ENCODE data around the gene NACA.
"Not testable (repeated sequence)": the region's sequence is repeated elsewhere in the genome, so short reads cannot be mapped to it uniquely, and the experiment has no call there.

The NACA gene

DNA sequence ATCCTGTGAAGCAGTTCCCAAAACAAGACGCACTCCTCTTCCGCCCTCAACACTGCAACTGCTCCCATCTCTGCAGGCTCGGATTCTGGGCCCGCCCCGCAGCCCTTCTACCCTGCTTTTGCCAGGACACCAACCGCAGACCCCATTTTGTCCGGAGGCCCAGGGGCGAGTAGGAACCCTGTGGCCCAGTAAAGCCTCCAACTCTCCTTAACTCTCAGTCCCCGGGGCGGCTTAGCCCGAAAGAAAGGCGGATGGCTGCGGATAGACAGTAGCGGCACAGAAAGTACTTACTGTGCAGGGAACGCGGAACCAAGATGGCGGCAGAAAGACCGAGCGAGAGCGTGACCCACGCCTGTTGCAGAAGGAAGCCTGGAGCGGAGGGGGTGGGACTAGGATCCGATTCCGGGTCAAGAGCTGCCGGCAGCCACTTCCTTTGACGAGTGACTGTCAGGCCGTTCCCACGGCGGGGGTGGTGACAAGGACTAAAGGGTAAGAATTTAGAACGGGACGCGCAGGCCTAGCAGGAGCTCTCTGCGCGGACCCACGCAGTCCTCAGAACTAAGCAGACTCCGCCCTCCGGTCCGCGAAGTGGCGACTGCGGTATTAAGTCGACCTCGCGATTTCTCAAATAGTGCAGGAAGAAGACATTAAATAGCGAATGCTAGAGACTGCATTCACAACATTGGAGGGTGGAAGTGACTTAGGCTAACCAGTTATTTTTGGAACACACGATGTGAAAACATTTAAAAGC, at the start of gene NACA:
NACA (minus strand) TSS at position 328 of the 751 bp plus-strand sequence. CDS start 778 bp downstream, outside the sequence.
- Histone ChIP-seq H3K4me3 (ENCODE audit: low read length) (peak within 1 kb of the TSS; percentile 100), H3K36me3 (ENCODE audit: control insufficient read depth, insufficient read depth, low read length) (peaks cover under 1% of the 10 kb centered on the region), H3K9me3 (ENCODE audit: control insufficient read depth, low read length) (no peaks in the 10 kb centered on the region), H3K9ac (ENCODE audit: low read length) (peak within 1 kb of the TSS; percentile 100), H3K27me3 (ENCODE audit: control insufficient read depth, insufficient read depth, low read length) (no peaks in the 10 kb centered on the region), H3K4me1 (ENCODE audit: control insufficient read depth, insufficient read depth, low read length) (peaks cover 48% of the 10 kb centered on the region)

DNA sequence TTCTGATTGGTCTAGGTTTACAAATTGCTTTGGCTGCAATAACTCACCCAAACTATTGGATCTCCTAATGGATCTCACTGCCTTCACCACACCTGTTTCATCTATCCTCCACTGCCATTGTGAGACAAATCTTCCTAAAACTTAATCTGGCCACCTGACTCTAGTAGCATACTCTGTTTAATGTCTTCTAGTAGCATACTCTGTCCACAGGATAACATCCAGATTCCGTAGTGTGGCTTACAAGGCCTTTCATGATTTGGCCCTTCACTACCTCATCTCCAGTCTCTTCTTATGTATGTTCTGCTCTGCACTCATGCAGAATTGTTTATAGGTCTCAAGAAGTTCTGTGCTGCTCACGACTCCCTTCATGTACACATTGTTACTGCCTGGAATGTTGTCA, 48.0 kb upstream of the NACA start:
- Histone ChIP-seq H3K36me3 (ENCODE audit: control insufficient read depth, insufficient read depth, low read length) (no peaks in the 10 kb centered on the region), H3K27me3 (ENCODE audit: control insufficient read depth, insufficient read depth, low read length) (no peaks in the 10 kb centered on the region), H3K9ac (ENCODE audit: low read length) (no peak overlapping the region), H3K4me1 (ENCODE audit: control insufficient read depth, insufficient read depth, low read length) (no peaks in the 10 kb centered on the region), H3K9me3 (ENCODE audit: control insufficient read depth, low read length) (no peaks in the 10 kb centered on the region), H3K4me3 (ENCODE audit: low read length) (no peak overlapping the region)

- Histone ChIP-seq H3K9me3 (ENCODE audit: control insufficient read depth, low read length) (no peaks in the 10 kb centered on the region), H3K27me3 (ENCODE audit: control insufficient read depth, insufficient read depth, low read length) (no peaks in the 10 kb centered on the region), H3K36me3 (ENCODE audit: control insufficient read depth, insufficient read depth, low read length) (no peaks in the 10 kb centered on the region), H3K4me3 (ENCODE audit: low read length) (no peak overlapping the region), H3K4me1 (ENCODE audit: control insufficient read depth, insufficient read depth, low read length) (no peaks in the 10 kb centered on the region), H3K9ac (ENCODE audit: low read length) (no peak overlapping the region)
Measured at GRCh38 chr12:56772625-56773024, 47.5 kb upstream of the NACA start.

DNA sequence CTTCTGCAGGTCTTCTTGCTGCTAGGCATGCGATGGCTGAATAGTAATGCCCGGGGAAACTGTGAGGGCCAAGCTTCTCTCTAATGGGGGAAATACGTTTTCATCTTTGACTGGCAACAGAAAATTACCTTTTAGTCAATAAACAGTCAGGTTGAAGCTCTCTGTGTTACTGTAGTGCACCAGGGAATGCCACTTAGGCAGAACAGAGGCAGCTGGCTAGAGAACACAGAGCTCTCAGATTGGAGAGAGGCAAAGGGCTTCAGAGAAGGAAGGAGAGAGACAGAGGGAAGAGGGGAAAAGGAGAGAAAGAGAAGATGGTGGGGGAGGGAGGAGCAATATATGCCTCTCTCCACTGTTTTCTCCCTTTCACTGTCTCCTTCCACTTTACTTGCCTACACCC, 44.8 kb upstream of the NACA start:
- Histone ChIP-seq H3K27me3 (ENCODE audit: control insufficient read depth, insufficient read depth, low read length) (no peaks in the 10 kb centered on the region), H3K36me3 (ENCODE audit: control insufficient read depth, insufficient read depth, low read length) (no peaks in the 10 kb centered on the region), H3K4me1 (ENCODE audit: control insufficient read depth, insufficient read depth, low read length) (no peaks in the 10 kb centered on the region)

DNA sequence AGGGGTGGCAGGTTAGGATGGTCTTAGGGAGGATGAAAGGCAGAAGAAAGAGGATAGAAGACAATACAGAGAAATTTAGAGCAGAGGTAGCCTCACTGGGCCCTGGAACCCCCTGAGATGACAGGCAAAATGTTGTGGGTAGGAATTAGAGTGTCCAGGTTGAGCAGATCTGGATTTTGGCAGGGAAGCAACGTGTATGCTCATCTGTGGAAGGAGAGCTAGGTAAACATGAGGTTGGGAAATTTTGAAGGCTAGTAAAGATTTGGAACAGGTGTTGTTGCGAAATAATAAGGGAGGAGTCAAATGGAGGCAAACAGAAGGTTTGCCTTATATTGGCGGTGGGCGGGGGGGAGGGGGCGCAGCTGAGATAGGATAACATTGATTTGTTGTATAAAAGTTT, 43.3 kb upstream of the NACA start:
- Histone ChIP-seq H3K4me1 (ENCODE audit: control insufficient read depth, insufficient read depth, low read length) (no peaks in the 10 kb centered on the region), H3K4me3 (ENCODE audit: low read length) (no peak overlapping the region), H3K9ac (ENCODE audit: low read length) (no peak overlapping the region), H3K27me3 (ENCODE audit: control insufficient read depth, insufficient read depth, low read length) (no peaks in the 10 kb centered on the region), H3K36me3 (ENCODE audit: control insufficient read depth, insufficient read depth, low read length) (no peaks in the 10 kb centered on the region), H3K9me3 (ENCODE audit: control insufficient read depth, low read length) (no peaks in the 10 kb centered on the region)

More for the DNA sequence above, 44.8 kb upstream of the NACA start:
- H3K9ac ChIP-seq (ENCODE audit: low read length) = no peak overlapping the region
- H3K4me3 ChIP-seq (ENCODE audit: low read length) = no peak overlapping the region
- H3K9me3 ChIP-seq (ENCODE audit: control insufficient read depth, low read length) = no peaks in the 10 kb centered on the region

- H3K9me3 ChIP-seq (ENCODE audit: control insufficient read depth, low read length) = no peaks in the 10 kb centered on the region
- H3K4me1 ChIP-seq (ENCODE audit: control insufficient read depth, insufficient read depth, low read length) = no peaks in the 10 kb centered on the region
- no peak overlapping the region for H3K9ac ChIP-seq (ENCODE audit: low read length)
- no peaks in the 10 kb centered on the region for H3K27me3 ChIP-seq (ENCODE audit: control insufficient read depth, insufficient read depth, low read length)
- H3K36me3 ChIP-seq (ENCODE audit: control insufficient read depth, insufficient read depth, low read length) = no peaks in the 10 kb centered on the region
- H3K4me3 ChIP-seq (ENCODE audit: low read length) = no peak overlapping the region
Measured at GRCh38 chr12:56766535-56766934, 41.4 kb upstream of the NACA start.

- no peaks in the 10 kb centered on the region for H3K36me3 ChIP-seq (ENCODE audit: control insufficient read depth, insufficient read depth, low read length)
- no peak overlapping the region for H3K4me3 ChIP-seq (ENCODE audit: low read length)
- H3K9me3 ChIP-seq (ENCODE audit: control insufficient read depth, low read length) = no peaks in the 10 kb centered on the region
- no peak overlapping the region for H3K9ac ChIP-seq (ENCODE audit: low read length)
- H3K4me1 ChIP-seq (ENCODE audit: control insufficient read depth, insufficient read depth, low read length) = no peaks in the 10 kb centered on the region
- H3K27me3 ChIP-seq (ENCODE audit: control insufficient read depth, insufficient read depth, low read length) = no peaks in the 10 kb centered on the region
Measured at GRCh38 chr12:56763753-56764657, 38.9 kb upstream of the NACA start.

DNA sequence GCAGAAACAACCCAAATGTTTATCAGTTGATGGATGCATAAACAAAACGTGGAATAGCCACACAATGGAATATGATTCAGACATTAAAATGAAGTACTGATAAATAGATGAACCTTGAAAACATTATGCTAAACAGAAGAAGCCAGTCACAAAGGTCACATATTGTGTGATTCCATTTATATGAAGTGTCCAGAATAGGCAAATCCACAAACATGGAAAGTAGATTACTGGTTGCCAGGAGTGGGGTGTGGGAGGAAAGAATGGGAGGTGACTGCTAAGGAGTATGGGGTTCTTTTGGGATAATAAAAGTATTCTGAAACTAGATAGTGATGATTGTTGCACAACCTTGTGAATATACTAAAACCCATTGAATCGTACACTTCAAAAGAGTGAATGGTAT, 36.7 kb upstream of the NACA start:
- Histone ChIP-seq H3K4me1 (ENCODE audit: control insufficient read depth, insufficient read depth, low read length) (no peaks in the 10 kb centered on the region), H3K9ac (ENCODE audit: low read length) (no peak overlapping the region), H3K4me3 (ENCODE audit: low read length) (no peak overlapping the region), H3K36me3 (ENCODE audit: control insufficient read depth, insufficient read depth, low read length) (no peaks in the 10 kb centered on the region), H3K9me3 (ENCODE audit: control insufficient read depth, low read length) (no peaks in the 10 kb centered on the region), H3K27me3 (ENCODE audit: control insufficient read depth, insufficient read depth, low read length) (no peaks in the 10 kb centered on the region)

- Histone ChIP-seq H3K4me1 (ENCODE audit: control insufficient read depth, insufficient read depth, low read length) (no peaks in the 10 kb centered on the region), H3K36me3 (ENCODE audit: control insufficient read depth, insufficient read depth, low read length) (no peaks in the 10 kb centered on the region), H3K4me3 (ENCODE audit: low read length) (no peak overlapping the region), H3K9ac (ENCODE audit: low read length) (no peak overlapping the region), H3K27me3 (ENCODE audit: control insufficient read depth, insufficient read depth, low read length) (no peaks in the 10 kb centered on the region), H3K9me3 (ENCODE audit: control insufficient read depth, low read length) (no peaks in the 10 kb centered on the region)
Measured at GRCh38 chr12:56760460-56760859, 35.4 kb upstream of the NACA start.

GRCh38 chr12:56759263-56759908, 34.3 kb upstream of the NACA start:
- Histone ChIP-seq H3K36me3 (ENCODE audit: control insufficient read depth, insufficient read depth, low read length) (no peaks in the 10 kb centered on the region), H3K4me1 (ENCODE audit: control insufficient read depth, insufficient read depth, low read length) (no peaks in the 10 kb centered on the region), H3K9ac (ENCODE audit: low read length) (no peak overlapping the region), H3K27me3 (ENCODE audit: control insufficient read depth, insufficient read depth, low read length) (no peaks in the 10 kb centered on the region), H3K9me3 (ENCODE audit: control insufficient read depth, low read length) (no peaks in the 10 kb centered on the region), H3K4me3 (ENCODE audit: low read length) (no peak overlapping the region)

DNA sequence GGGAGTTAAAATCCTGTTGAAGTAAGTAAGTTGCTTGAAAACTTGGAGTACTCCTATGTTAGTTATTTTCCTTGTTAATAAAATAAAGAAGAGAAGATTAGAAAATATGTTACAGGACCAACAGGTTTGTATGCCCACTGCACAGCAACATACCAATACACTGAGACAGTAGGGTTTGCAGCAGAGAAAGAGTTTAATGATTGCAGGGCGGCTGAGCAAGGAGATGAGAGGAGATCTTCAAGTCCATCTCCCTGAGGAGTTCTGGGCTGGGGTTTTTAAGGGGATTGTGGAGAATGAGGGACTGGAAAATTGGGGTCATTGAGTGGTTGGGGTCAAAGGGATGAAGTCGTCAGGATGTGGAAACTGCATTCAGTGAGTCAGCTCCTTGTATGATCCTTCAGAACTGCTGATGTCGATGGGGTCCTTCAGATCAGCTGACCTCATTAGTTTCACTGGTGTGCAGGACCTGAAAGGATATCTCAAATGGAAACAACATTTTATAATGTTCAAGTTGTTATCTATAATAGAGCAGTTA, 33.7 kb upstream of the NACA start:
- Histone ChIP-seq H3K36me3 (ENCODE audit: control insufficient read depth, insufficient read depth, low read length) (no peaks in the 10 kb centered on the region), H3K9ac (ENCODE audit: low read length) (no peak overlapping the region), H3K9me3 (ENCODE audit: control insufficient read depth, low read length) (no peaks in the 10 kb centered on the region), H3K4me3 (ENCODE audit: low read length) (no peak overlapping the region), H3K4me1 (ENCODE audit: control insufficient read depth, insufficient read depth, low read length) (no peaks in the 10 kb centered on the region), H3K27me3 (ENCODE audit: control insufficient read depth, insufficient read depth, low read length) (no peaks in the 10 kb centered on the region)

DNA sequence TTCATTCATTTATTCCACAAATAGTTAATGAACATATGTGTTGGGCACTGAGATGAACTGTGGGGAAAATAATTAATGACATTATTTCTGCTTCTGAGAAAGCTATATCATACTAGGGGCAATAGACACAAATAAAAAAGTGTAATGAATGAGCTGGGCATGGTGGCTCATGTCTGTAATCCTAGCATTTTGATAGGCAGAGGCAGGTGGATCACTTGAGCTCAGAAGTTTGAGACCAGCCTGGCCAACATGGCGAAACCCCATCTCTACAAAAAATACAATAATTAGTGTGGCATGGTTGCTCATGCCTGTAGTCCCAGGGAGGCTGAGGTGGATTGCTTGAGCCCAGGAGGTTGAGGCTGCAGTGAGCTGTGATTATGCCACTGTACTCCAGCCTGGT, 32.9 kb upstream of the NACA start:
- H3K36me3 ChIP-seq (ENCODE audit: control insufficient read depth, insufficient read depth, low read length); H3K27me3 ChIP-seq (ENCODE audit: control insufficient read depth, insufficient read depth, low read length); H3K9me3 ChIP-seq (ENCODE audit: control insufficient read depth, low read length); H3K9ac ChIP-seq (ENCODE audit: low read length); H3K4me3 ChIP-seq (ENCODE audit: low read length); H3K4me1 ChIP-seq (ENCODE audit: control insufficient read depth, insufficient read depth, low read length): not testable (repeated sequence)

Measured in mucosa of stomach (tissue), 1 donor.